Activated CD4-positive, alpha-beta T cell treated with anti-CD3 and anti-CD28 coated beads for 36 hours (primary cell): ENCODE data around the gene TOPBP1. TPM values are rescaled to one million over a fixed set of nuclear protein-coding genes. Genes with fewer than 3 reads are reported as not detected.
A peak's percentile ranks its signal among the peaks of the same experiment; 100 is the strongest.
"Not testable (repeated sequence)": the region's sequence is repeated elsewhere in the genome, so short reads cannot be mapped to it uniquely, and the experiment has no call there.

Source experiments
- ATAC-seq: fragments of 200-7000 bp; cut with Tn5 transposase; one replicate; pipeline ENCODE4 v1.10.0; 2021; ENCODE audit warnings: mild to moderate bottlenecking, moderate library complexity
- CTCF ChIA-PET: fragments of 350-600 bp; sonication (Branson Sonifier 250); formaldehyde crosslinking; loops from one replicate; lab custom pipeline; 2021; ENCODE audit warnings: antibody characterized with exemption; lab: Charles Lee
- POLR2A ChIA-PET: fragments of 350-600 bp; sonication (Branson Sonifier 250); formaldehyde crosslinking; loops from one replicate; lab custom pipeline; 2021; ENCODE audit warnings: antibody characterized with exemption, inconsistent platforms; lab: Charles Lee
- DNase-seq: peaks from one replicate; pipeline ENCODE4 v3.0.0-alpha.2; 2020
- H3K27ac Mint-ChIP-seq: one replicate; pipeline ENCODE4 v1.8.0; 2021; ENCODE audit warnings: mixed read lengths
- H3K27me3 Mint-ChIP-seq: one replicate; pipeline ENCODE4 v1.8.0; 2021; ENCODE audit warnings: mixed read lengths
- H3K36me3 Mint-ChIP-seq: one replicate; pipeline ENCODE4 v1.8.0; 2021; ENCODE audit warnings: low read depth, mixed read lengths
- H3K4me1 Mint-ChIP-seq: one replicate; pipeline ENCODE4 v1.8.0; 2021; ENCODE audit warnings: mixed read lengths
- H3K4me3 Mint-ChIP-seq: one replicate; pipeline ENCODE4 v1.8.0; 2021; ENCODE audit warnings: mild to moderate bottlenecking, moderate library complexity, mixed read lengths
- H3K9me3 Mint-ChIP-seq: one replicate; pipeline ENCODE4 v1.8.0; 2021; ENCODE audit warnings: low read depth, mixed read lengths
- intact Hi-C, 2 experiments: fragments of 100-400 bp; cut with DNase I in 1 of 2; cut with micrococcal nuclease in 1 of 2; formaldehyde crosslinking; loops; one replicate each; pipeline versions ENCODE4 v1.14.2 to v1.15.1; 2022 to 2024; cut with DNase I, micrococcal nuclease
- total RNA-seq, 2 experiments: library from RNA; stranded (reverse); gene quantifications; one replicate each; pipeline ENCODE4 v1.2.3, GENCODE V29; 2021

The TOPBP1 gene
- total RNA-seq, 2 experiments from 2014 or later: 80.9 to 94.6 TPM

DNA sequence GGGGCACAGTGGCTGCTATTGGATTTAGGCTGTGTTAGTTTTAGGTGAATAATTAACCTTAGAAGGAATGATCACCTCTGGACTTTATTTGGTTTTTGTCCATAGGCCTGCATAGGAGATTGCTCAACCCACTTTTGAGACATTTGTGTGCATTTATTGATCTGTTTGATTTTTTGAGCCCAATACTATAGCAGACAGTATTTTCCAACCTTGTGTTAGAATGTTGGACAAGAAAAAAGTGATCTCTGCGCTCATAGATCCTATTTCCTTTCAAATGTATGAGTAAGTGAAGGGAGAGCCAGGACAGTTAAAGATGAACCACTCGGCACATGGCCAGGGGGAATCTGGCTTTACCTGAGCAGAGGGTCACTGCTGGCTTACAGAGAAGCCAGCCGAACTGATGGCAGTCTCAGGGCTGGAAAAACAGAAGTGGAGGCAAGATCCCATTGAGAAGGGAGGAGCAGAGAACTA is 8.8 kb upstream of the TOPBP1 start:
- CTCF ChIA-PET: no interaction called here
- H3K4me3 Mint-ChIP-seq: no peak overlapping the region
- H3K9me3 Mint-ChIP-seq: no peaks in the 10 kb centered on the region
- POLR2A ChIA-PET: no interaction called here
- ATAC-seq (no peak), DNase-seq (no peak)
- peaks cover 27% of the 10 kb centered on the region for H3K27me3 Mint-ChIP-seq
- H3K27ac Mint-ChIP-seq: no peak overlapping the region
- H3K4me1 Mint-ChIP-seq: peaks cover 4% of the 10 kb centered on the region
- intact Hi-C loops: no loop called here
- no peaks in the 10 kb centered on the region for H3K36me3 Mint-ChIP-seq

DNA sequence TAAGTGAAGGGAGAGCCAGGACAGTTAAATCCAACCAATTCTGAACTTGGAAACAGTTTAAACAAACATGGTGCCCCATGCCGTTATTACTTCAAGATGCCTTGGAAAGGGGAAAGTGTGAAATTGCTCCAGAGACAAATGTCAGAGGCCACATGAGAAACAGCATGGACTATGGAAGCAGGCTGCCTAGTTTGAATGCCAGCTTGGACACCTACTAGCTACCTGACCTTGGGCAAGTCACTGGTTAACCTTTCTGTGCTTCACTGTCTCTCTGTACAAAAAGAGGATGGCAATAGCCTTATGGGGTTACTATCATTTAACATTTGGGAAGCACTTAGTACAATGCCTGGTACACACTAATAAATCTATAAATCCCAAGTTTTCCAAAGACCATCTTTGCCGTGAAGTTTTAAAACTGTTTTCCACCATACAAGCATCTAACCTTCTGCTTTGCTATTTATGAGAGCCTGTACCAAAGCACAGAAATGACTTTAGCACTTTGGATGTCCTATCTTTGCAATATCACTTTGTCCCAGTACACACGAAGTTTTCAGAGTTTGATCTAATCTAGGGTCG is 8.3 kb upstream of the TOPBP1 start:
- no peaks in the 10 kb centered on the region for H3K9me3 Mint-ChIP-seq
- H3K36me3 Mint-ChIP-seq: no peaks in the 10 kb centered on the region
- DNase-seq (no peak), ATAC-seq (no peak)
- intact Hi-C loops: no loop called here
- no peak overlapping the region for H3K27ac Mint-ChIP-seq
- H3K4me1 Mint-ChIP-seq: peaks cover 4% of the 10 kb centered on the region
- no peak overlapping the region for H3K4me3 Mint-ChIP-seq
- CTCF ChIA-PET: no interaction called here
- peaks cover 27% of the 10 kb centered on the region for H3K27me3 Mint-ChIP-seq
- POLR2A ChIA-PET: no interaction called here

DNA sequence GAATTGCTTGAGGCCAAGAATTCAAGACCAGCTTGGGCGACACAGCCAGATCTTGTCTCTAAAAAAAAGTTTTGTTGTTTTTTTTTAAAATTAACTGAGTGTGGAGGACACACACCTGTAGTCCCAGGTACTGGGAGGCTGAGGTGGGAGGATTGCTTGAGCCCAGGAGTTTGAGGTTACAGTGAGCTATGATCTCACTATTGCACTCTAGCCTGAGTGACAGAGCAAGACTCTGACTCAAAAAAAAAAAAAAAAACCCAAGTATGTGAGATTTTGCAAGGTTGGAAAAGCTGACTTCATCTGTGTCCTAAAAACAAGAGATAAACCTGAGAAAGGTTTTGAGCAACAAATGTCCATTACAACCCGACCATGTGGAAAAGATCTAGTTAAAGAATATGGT is 5.4 kb upstream of the TOPBP1 start:
- ATAC-seq: no peak
- H3K9me3 Mint-ChIP-seq: no peaks in the 10 kb centered on the region
- H3K4me3 Mint-ChIP-seq: no peak overlapping the region
- H3K27me3 Mint-ChIP-seq: peaks cover 6% of the 10 kb centered on the region
- intact Hi-C loops: no loop called here
- no peak for DNase-seq
- H3K36me3 Mint-ChIP-seq: no peaks in the 10 kb centered on the region
- POLR2A ChIA-PET: interaction anchor here (0.6 kb wide), 1 partner anchor 149 kb away, joined by 5 read pairs; no protein-coding TSS in a partner anchor
- peaks cover 21% of the 10 kb centered on the region for H3K4me1 Mint-ChIP-seq
- H3K27ac Mint-ChIP-seq: peak overlapping the region; percentile 63
- CTCF ChIA-PET: interaction anchor here (0.7 to 1.2 kb wide), 3 partner anchors 11 to 125 kb away, joined by 3 to 4 read pairs (median 3); no protein-coding TSS in a partner anchor

DNA sequence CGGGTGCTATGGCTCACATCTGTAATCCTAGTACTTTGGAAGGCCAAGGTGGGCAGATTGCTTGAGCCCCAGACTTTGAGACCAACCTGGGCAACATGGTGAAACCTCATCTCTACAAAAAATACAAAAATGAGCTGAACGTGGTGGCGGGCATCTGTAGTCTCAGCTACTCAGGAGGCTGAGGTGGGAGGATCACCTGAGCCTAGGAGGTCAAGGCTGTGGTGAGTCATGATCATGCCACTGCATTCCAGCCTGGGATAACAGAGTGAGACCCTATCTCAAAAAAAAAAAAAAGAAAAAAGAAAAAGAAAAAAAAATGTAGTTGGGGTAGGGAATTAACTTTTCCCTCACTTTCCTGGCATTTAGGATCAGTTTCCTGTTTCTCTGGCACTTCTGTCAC is 3.4 kb upstream of the TOPBP1 start:
- ATAC-seq, DNase-seq, POLR2A ChIA-PET, H3K9me3 Mint-ChIP-seq, H3K4me3 Mint-ChIP-seq, H3K27me3 Mint-ChIP-seq, H3K36me3 Mint-ChIP-seq, H3K27ac Mint-ChIP-seq, intact Hi-C loops: not testable (repeated sequence)
- CTCF ChIA-PET: interaction anchor here (0.7 kb wide), 1 partner anchor 43 kb away, joined by 4 read pairs; no protein-coding TSS in a partner anchor
- peaks cover 23% of the 10 kb centered on the region for H3K4me1 Mint-ChIP-seq

DNA sequence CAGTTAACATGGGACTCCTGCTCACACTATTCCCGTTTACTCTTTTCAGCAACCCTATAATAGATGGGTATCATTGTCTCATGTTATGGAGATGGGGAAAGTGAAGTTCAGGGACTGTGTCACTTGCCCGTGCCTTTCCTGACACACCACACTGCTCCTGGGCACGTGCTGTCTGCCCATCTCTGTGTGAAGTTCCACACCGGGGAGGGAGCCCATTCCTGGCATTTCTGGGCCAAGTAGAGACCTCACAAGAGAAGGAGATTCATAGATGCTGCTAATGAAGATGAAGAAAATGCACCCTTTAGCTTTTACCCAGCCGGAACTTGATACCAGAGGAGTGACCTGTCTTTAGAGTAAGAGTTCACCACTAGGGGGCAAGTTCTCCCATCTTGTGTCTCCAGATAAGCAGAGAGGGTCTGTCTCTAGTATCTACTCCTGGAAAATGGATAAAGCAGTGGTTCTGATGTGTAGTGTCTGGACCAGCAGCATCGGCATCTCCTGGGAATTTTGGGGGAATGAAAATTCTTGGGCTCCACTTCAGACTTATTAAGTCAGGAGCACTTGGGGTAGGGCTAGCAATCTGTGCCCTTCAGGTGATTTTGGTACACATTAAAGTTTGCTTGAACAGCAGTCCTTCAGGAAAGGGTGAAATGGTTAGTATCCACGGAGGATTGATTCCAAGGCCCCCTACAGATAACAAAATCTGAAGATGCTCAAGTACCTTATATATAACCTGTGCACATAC is 2.0 kb upstream of the TOPBP1 start:
- intact Hi-C loops: loop anchor here (2.0 to 5.0 kb wide), 7 partner anchors 186 to 1246 kb away; partner anchors contain the start of genes CEP63 (in 2 of the 2), DNAJC13 (in 2 of the 2), ANAPC13 (in 1 of the 2) and NPHP3 (in 1 of the 2)

DNA sequence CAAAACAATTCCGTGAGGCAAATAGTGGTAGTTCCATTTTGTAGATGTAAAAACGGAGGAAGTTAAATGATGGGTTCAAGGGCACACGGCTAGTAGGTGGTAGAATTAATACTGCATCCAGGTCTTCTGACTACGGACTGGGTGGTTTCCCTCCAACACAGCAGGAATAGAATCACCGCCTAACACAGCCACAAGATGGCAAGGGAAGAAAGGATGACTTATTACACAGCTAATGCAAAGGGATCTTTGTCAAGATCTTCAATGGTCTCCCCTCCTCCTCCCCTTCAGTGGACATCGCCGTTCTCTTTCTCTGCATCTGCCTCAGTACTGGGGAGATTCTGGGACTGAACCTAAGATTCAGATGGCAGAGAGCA is 524 bp upstream of the TOPBP1 start:
- ChIA-PET CTCF (interaction anchor here (0.6 to 1.5 kb wide), 7 partner anchors 12 to 277 kb away, joined by 3 to 6 read pairs (median 4); no protein-coding TSS in a partner anchor), POLR2A (interaction anchor here (0.7 to 1.5 kb wide), 5 partner anchors 13 to 944 kb away, joined by 3 to 6 read pairs (median 4); no protein-coding TSS in a partner anchor)
- Mint-ChIP-seq H3K4me1 (peaks cover 34% of the 10 kb centered on the region), H3K36me3 (peaks cover 28% of the 10 kb centered on the region), H3K9me3 (no peaks in the 10 kb centered on the region), H3K4me3 (peak overlapping the region; percentile 91), H3K27me3 (no peaks in the 10 kb centered on the region), H3K27ac (peak overlapping the region; percentile 98)
- DNase-seq: peak; percentile 52
- peak; percentile 83 for ATAC-seq
- intact Hi-C loops: loop anchor here (1.0 to 5.0 kb wide), 10 partner anchors 89 to 1245 kb away; partner anchors contain the start of genes CEP63 (in 2 of the 2), DNAJC13 (in 2 of the 2), SRPRB (in 2 of the 2) and ANAPC13 (in 1 of the 2)

More for the DNA sequence above, 2.0 kb upstream of the TOPBP1 start:
- ATAC-seq (peak; percentile 56), DNase-seq (peak; percentile 24)
- ChIA-PET CTCF (interaction anchor here (0.6 to 1.6 kb wide), 4 partner anchors 14 to 349 kb away, joined by 4 to 8 read pairs (median 4); no protein-coding TSS in a partner anchor), POLR2A (no interaction called here)
- Mint-ChIP-seq H3K27ac (peak overlapping the region; percentile 89), H3K4me1 (peaks cover 35% of the 10 kb centered on the region), H3K9me3 (no peaks in the 10 kb centered on the region), H3K4me3 (peak overlapping the region; percentile 62), H3K36me3 (peaks cover 18% of the 10 kb centered on the region), H3K27me3 (no peaks in the 10 kb centered on the region)

DNA sequence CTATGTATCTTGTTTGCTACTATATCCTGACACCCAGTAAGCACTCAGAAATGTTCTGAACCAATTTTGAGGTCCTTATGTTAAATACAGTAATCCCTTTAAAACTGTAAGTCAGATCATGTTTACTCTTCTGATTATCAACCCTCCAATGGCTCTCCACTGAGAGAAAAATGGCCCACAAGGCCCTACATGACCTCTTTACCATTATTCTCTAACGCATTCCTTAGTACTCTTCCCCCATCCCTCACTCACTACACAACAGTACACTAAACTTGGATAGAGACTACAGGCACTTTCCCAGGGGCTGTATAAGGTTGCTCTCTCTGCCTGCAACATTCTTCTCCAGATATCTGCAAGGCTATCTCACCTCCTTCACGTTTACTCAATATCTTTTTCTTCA is 1.9 kb downstream of the TOPBP1 start:
- CTCF ChIA-PET: no interaction called here
- Mint-ChIP-seq H3K27me3 (no peaks in the 10 kb centered on the region), H3K9me3 (no peaks in the 10 kb centered on the region), H3K4me1 (peaks cover 33% of the 10 kb centered on the region), H3K4me3 (peak overlapping the region; percentile 91), H3K36me3 (peaks cover 45% of the 10 kb centered on the region), H3K27ac (peak overlapping the region; percentile 59)
- intact Hi-C loops: loop anchor here (5.0 kb wide), 7 partner anchors 48 to 1243 kb away; partner anchors contain the start of genes DNAJC13 (in 2 of the 2), ANAPC13 (in 1 of the 2), CEP63 (in 1 of the 2) and NPHP3 (in 1 of the 2)
- ATAC-seq (no peak), DNase-seq (no peak)
- POLR2A ChIA-PET: no interaction called here

DNA sequence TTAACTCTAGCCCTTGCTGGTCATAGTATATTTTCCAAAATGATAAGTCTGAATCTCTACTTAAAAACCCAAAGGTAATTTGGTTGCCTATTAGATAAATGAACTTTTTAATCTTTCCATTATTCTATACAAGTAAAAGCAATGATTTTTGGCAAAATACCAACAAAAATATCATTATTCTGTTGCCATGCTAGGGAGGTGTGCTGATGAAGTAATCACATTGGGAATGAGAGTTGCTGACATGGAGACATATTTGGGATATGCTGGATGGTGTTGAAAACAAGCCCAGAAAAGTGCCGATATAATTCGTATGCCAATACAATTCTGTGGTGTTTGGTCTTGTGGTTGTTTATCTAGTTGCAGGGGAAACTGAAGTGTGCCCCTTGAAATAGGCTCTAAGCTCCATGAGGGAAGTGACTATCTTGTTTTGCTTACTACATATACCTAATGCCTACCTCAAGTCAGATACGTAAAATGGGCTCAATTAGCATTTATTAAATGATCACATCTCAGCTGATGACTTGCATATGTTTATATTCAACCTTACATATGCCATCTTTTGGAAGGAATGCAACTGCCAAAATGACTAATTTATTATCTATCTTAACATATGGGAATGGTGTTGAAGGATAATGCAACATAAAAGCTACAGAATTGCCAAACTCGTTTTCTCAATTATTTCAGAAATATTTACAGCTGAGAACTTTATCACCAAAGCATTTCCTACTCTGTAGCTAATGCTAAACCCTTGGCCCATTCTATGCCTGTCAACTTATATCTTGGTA is 5.8 kb downstream of the TOPBP1 start:
- ChIA-PET POLR2A (no interaction called here), CTCF (interaction anchor here (0.7 to 1.5 kb wide), 2 partner anchors 11 to 231 kb away, joined by 3 read pairs; no protein-coding TSS in a partner anchor)
- H3K9me3 Mint-ChIP-seq: no peaks in the 10 kb centered on the region
- H3K27ac Mint-ChIP-seq: no peak overlapping the region
- no peak for DNase-seq
- no peak for ATAC-seq
- intact Hi-C loops: loop anchor here in 1 of 2 experiments (5.0 kb wide), 1 partner anchor 44 kb away; no protein-coding TSS in a partner anchor
- peaks cover 60% of the 10 kb centered on the region for H3K36me3 Mint-ChIP-seq
- peaks cover 15% of the 10 kb centered on the region for H3K4me1 Mint-ChIP-seq
- H3K27me3 Mint-ChIP-seq: no peaks in the 10 kb centered on the region
- H3K4me3 Mint-ChIP-seq: no peak overlapping the region

DNA sequence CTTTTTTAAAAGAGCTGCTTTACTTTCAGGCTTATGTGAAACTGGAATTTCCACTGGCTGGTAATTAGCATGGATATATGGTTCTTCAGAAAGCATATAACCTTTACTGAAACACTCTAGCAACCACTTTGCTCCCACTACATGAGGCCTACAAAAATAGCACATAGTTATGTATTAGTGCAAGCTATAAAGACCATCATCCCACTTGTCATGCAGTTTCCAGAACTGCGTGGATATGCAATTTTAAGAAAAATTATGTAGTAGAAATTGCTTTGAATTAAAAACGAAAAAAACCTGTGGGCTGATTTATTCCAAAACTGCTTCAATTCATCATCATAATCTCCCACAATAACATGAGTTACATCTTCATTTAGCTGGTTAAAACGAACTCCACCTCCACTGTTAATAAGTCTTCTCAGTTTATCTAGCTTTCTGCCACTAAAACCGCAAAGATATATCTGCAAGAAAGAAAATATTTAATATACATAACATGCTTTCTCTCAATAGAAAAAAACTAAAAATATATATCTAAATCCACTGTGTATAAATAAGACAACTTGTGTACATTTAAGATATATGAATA is 12.2 kb downstream of the TOPBP1 start:
- Mint-ChIP-seq H3K4me3 (no peak overlapping the region), H3K4me1 (peaks cover 2% of the 10 kb centered on the region), H3K36me3 (peaks cover 52% of the 10 kb centered on the region), H3K27ac (no peak overlapping the region), H3K9me3 (no peaks in the 10 kb centered on the region), H3K27me3 (no peaks in the 10 kb centered on the region)
- ChIA-PET CTCF (interaction anchor here (0.8 to 1.6 kb wide), 7 partner anchors 11 to 169 kb away, joined by 3 to 4 read pairs (median 3); partner anchors contain the start of gene TOPBP1), POLR2A (interaction anchor here (0.7 to 1.8 kb wide), 3 partner anchors 12 to 635 kb away, joined by 3 to 5 read pairs (median 3); partner anchors contain the start of gene TOPBP1)
- DNase-seq (no peak), ATAC-seq (peak; percentile 16)
- intact Hi-C loops: loop anchor here in 1 of 2 experiments (2.0 to 10.0 kb wide), 3 partner anchors 21 to 65 kb away; no protein-coding TSS in a partner anchor

DNA sequence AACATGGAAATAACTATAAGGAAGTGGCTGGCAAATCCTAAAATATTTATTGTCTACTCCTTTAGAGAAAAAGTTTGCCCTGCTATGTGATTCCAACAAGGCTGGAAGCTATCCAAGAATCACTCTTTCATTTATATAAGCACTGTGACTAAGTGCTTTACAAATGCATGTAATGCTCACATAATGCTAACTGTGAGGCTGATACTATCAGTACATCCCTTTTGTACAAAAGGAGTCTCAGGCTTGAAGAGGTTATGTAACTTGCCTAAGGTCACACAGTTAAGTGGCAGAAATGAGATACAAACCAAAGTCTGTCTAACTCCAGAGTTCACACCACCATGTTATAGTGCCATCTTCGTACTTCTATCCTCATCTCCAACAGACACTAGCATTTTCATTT is 17.0 kb downstream of the TOPBP1 start:
- peaks cover 70% of the 10 kb centered on the region for H3K36me3 Mint-ChIP-seq
- H3K27ac Mint-ChIP-seq: no peak overlapping the region
- ChIA-PET POLR2A (interaction anchor here (0.6 kb wide), 1 partner anchor 44 kb away, joined by 3 read pairs; no protein-coding TSS in a partner anchor), CTCF (no interaction called here)
- no peaks in the 10 kb centered on the region for H3K27me3 Mint-ChIP-seq
- H3K9me3 Mint-ChIP-seq: no peaks in the 10 kb centered on the region
- H3K4me1 Mint-ChIP-seq: peaks cover 2% of the 10 kb centered on the region
- intact Hi-C loops: loop anchor here (5.0 to 10.0 kb wide), 3 partner anchors 32 to 60 kb away; no protein-coding TSS in a partner anchor
- ATAC-seq (no peak), DNase-seq (no peak)
- H3K4me3 Mint-ChIP-seq: no peak overlapping the region
